Measurements from ENCODE around the gene TXNL4B. TPM values are rescaled to one million over a fixed set of nuclear protein-coding genes. Genes with fewer than 3 reads are reported as not detected.

The TXNL4B gene
- total RNA-seq, 8 experiments from 2014 or later: 8.4 to 16.9 (median 12.1) TPM

DNA sequence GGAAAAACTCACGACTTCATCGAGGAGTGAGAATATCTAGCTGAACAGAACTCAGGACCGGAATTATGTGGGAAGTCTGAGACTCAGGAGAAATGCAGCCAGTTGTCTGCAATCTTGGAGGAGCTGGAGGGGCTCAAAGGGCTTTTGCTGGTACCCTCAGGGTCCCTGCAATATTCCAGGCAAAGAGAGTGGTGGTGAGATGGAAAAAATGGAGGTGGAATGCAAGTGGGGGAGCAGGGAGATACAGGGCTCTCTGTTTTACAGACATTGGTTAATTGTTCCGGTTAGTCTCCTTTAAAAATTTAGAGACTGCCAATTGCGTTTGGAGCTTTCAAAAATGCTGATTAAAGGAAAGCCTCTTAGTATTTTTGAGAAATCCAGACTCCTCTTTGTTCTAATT is 57.3 kb downstream of the TXNL4B start:
- H3K27ac ChIP-seq: no peak overlapping the region
- ATAC-seq (replicated peaks in 6 of 8): no peak
- H3K4me3 ChIP-seq: no peak overlapping the region
- H3K4me1 ChIP-seq (replicated peaks in 1 of 2): no peaks in the 10 kb centered on the region
- in situ Hi-C loops (cut with MboI; ENCODE audit: low pct_unique_long_range_greater_than_20kb in 2 of 9, low sequenced_read_pairs in 9 of 9, unreplicated experiment in 9 of 9): no loop called here
- 45 to 100% (median 84%) methylated on average over 1 to 5 of the region's 5 CpGs; no CpG with 5 or more reads in 1 of the 10 experiments for WGBS, 10 experiments

Other genes with a start within 250 kb of the TXNL4B start
- gene ATXN1L, start 247.6 kb downstream of the TXNL4B start, total RNA-seq: 10 to 100 TPM in 6 of 8 experiments, 1 to 10 TPM in 2; 7.5 to 22.7 (median 17.2) TPM
- 10 to 100 TPM in 5 of 8 experiments, 1 to 10 TPM in 3; 3.2 to 28.6 (median 20.7) TPM for gene ZNF821, start 209.4 kb downstream of the TXNL4B start, total RNA-seq
- 100 to 1,000 TPM; 115 to 205 (median 148) TPM for gene IST1, start 198.1 kb downstream of the TXNL4B start, total RNA-seq
- under 1 TPM; 0.04 to 0.35 (median 0.06) TPM for gene PKD1L3, start 93.2 kb downstream of the TXNL4B start, total RNA-seq
- 10 to 100 TPM in 2 of 8 experiments, 1 to 10 TPM in 6; 3.7 to 17.1 (median 6.7) TPM for gene DHODH, start 84.9 kb downstream of the TXNL4B start, total RNA-seq
- 100 to 1,000 TPM in 1 of 8 experiments, 1 to 10 TPM in 4, under 1 TPM in 3; 0.50 to 107 (median 1.1) TPM for gene HP, start 39.1 kb downstream of the TXNL4B start, total RNA-seq
- gene HPR, start 30.4 kb downstream of the TXNL4B start, total RNA-seq: 1 to 10 TPM in 2 of 8 experiments, under 1 TPM in 5, not detected in 1; 0.27 to 1.9 (median 0.81) TPM
- 10 to 100 TPM; 28.2 to 75.7 (median 44.2) TPM for gene DHX38, start 227 bp upstream of the TXNL4B start, total RNA-seq
- gene PMFBP1, start 78.5 kb upstream of the TXNL4B start, total RNA-seq: 1 to 10 TPM in 7 of 8 experiments, under 1 TPM in 1; 0.76 to 6.7 (median 1.5) TPM

Data from motor neuron (in vitro differentiated cells).